ENCODE measurements around the gene SPTLC2.
A peak's percentile ranks its signal among the peaks of the same experiment; 100 is the strongest.
"Not testable (repeated sequence)": the region's sequence is repeated elsewhere in the genome, so short reads cannot be mapped to it uniquely, and the experiment has no call there.

SPTLC2 gene

DNA sequence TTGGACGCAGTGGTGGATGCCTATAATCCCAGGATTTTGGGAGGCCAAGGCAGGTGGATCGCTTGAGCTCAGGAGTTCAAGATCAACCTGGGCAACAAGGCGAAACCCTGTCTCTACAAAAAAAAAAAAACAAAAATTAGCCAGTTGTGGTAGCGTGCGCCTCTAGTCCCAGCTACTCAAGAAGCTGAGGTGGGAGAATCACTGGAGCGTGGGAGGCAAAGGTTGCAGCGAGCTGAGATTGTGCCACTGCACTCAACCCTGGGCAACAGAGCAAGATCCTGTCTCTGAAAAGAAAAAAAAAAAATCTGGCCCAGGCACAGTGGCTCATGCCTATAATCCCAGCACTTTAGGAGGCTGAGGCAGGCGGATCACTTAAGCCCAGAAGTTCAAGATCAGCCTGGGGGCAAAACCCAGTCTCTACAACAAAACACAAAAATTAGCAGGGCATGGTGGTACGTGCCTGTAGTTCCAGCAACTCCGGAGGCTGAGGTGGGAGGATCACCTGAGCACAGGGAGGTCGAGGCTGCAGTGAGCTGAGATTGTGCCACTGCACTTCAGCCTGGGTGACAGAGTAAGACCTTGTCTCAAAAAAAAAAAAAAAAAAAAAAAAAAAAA, 27.9 kb downstream of the SPTLC2 start:
- DNase-seq, result not testable (repeated sequence)

DNA sequence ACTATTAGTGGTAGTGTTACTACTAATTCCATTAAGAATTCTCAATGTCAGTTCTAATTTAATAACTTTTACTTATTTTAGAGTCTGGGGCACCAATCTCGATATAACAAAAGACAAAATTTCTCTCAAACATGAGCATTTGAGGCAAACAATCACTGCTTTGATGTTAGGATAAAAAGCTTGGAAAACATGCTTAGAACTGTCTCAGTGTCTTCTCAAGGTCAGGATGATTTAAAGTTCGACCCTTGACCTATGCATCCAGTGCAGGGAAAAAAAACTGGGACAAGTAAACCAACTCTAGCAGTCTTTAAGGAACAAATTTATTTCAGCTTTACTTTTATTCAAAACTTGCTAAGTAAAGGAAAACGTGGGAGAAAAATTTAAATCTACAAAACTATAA, 31.1 kb downstream of the SPTLC2 start:
- no peak for DNase-seq

- peak in 1 of 2 donors; percentile 16 for DNase-seq
These were observed 31.6 kb downstream of the SPTLC2 start for GRCh38 chr14:77584809-77585208.

DNA sequence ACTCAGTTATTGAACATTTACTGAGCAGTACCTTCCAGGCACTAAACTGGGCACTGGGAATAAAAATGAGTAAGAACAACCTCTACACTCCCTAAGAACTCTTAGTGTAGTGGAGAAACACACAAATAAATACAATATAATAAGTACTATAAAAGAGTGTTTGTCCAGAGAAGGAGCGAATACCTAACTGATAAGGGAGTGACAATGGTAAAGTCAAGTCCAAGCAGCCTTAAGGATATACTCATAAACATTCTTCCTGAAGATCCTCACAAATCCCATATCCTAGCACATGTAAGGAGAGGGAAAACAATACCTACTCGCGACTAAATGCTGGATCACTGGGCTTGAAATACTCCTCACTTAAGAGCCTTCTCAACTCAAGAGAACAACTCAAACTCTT, 32.8 kb downstream of the SPTLC2 start:
- no peak for DNase-seq

GRCh38 chr14:77582511-77582910, 33.9 kb downstream of the SPTLC2 start:
- DNase-seq, result no peak

DNA sequence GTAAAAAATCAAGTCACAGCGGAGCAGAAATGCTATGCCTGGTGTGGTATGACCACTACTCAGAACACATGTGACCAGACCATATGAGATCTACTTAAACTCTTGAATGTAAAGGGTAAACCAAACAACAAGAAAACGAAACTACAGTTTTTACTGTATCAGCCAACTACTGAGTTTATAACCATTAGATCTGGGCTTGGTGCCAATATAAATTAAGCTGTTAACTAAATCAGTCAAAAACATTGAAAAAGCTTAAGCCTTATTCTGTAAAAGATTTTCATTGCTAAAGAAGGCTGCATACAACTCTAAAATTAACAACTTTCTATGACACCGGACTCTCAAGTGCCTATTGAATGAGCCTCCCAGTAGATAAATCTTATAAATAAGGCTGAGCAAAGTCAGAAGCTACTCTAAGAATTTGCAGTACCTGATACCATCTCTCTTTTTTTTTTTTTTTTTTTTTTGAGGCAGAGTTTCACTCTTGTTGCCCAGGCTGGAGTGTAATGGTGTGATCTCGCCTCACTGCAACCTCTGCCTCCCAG, 35.4 kb downstream of the SPTLC2 start:
- no peak for DNase-seq

DNA sequence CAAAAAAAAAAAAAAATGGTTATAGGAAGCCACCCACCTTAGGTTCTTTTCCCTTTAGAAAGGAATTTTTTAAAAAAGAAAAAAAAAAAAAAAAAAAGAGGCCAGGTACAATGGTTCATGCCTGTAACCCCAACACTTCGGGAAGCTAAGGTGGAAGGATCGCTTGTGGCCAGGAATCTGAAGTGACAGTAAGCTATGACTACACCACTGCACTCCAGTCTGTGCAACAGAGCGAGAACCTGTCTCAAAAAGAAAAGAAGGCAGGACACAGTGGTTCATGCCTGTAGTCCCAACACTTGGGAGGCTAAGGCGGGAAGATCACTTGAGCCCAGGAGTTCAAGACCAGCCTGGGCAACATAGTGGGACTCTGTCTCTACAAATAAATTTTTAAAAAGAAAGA, 36.0 kb downstream of the SPTLC2 start:
- DNase-seq, result no peak

- DNase-seq, result no peak
These were observed 36.7 kb downstream of the SPTLC2 start for GRCh38 chr14:77579780-77580179.

GRCh38 chr14:77579065-77579464, 37.4 kb downstream of the SPTLC2 start:
- no peak for DNase-seq

- peak in 1 of 2 donors; percentile 68 for DNase-seq
These were observed 41.9 kb downstream of the SPTLC2 start for GRCh38 chr14:77574446-77575115.

- DNase-seq, result no peak
These were observed 42.5 kb downstream of the SPTLC2 start for GRCh38 chr14:77573964-77574363.

DNA sequence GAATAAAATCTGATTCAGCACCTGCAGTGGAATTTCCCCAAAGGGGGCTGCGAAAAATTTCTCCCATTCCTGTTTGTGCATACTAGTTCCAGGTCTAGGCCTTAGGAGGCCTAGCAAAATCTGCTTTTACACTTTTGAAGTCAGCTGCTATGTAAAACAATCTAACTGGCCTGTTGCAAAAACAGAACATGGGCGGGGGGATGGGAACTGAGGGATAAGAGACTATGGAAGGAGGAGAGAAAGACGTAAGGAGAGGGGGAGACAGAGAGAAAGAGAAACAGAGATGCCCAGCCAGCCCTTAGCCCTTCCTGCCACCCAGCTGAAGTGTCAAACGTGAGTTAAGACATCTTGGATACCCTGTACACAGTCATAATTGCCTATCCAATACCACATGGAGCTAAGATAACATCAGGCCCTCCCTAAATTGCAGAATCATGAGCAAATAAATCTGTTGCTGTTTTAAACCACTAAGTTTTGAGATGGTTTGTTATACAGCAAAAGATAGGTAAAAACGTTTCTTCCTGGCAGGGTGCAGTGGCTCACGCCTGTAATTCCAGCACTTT, 45.6 kb downstream of the SPTLC2 start:
- DNase-seq, result no peak

GRCh38 chr14:77565994-77566305, 50.5 kb downstream of the SPTLC2 start:
- no peak for DNase-seq

GRCh38 chr14:77565289-77565993, 51.0 kb downstream of the SPTLC2 start:
- peak in 1 of 2 donors; percentile 21 for DNase-seq

GRCh38 chr14:77562681-77563080, 53.8 kb downstream of the SPTLC2 start:
- no peak for DNase-seq

DNA sequence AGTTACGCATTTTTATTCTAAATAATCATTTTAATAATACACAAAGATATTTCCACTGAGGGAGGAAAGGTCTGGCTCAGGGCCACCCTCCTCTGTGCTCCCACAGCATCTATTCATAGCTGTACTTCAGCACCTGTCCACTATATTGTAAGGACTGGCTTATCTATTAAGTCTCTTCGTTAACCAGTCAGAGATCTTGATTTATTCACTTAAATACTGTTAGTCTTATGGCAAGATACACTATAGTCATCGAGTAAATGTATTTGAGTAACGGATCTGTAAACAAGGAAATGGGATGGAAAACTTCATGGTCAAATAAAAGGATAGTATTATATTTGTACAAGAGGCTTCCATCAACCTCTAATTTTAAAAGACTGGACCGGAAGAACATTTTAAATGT, 54.6 kb downstream of the SPTLC2 start:
- no peak for DNase-seq

GRCh38 chr14:77559381-77559780, 57.1 kb downstream of the SPTLC2 start:
- DNase-seq, result no peak

DNA sequence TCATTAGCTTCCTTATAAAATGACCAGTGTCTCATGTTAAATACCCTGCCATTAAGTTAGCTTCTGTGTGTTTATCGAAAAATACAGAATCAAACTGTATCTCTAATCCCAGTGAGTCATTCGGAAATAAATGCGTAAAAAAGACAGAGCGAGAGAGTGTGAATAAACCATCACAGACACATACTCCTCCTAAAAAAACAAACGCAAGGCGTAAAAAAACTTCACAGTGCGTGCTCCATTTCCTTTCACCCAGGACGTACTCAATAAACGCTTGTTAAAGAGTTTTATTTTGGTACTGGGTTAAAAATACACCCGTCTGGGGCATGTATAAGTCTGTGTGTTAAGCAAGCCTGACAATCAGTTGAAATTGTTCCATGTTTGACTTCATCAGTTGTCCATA, 59.0 kb downstream of the SPTLC2 start:
- no peak for DNase-seq

- peak in 1 of 2 donors; percentile 24 for DNase-seq
These were observed 59.5 kb downstream of the SPTLC2 start for GRCh38 chr14:77556946-77557345.

GRCh38 chr14:77554816-77555599, 61.4 kb downstream of the SPTLC2 start:
- peak; percentile 42 to 49 for DNase-seq

DNA sequence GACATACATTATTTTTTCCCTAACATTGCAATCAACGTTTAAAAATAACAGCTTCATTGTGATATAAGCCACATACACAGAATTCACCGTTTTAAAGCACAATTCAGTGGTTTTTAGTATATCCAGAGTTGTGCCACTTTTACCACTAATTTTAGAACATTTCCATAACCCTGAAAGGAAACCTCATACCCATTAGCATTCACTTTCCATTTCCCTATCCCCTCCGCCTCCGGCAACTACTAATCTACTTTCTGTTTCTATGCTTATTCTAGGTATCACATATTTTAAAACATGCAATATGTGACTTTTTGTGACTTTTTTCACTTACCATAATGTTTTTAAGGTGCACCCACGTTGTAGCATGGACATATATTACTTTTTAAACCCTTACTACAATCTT, 62.2 kb downstream of the SPTLC2 start:
- DNase-seq, result no peak

- DNase-seq, result no peak
These were observed 67.0 kb downstream of the SPTLC2 start for GRCh38 chr14:77549451-77549850.
